IMR-90 (cell line): Measurements from ENCODE around the gene FSTL1. TPM values are rescaled to one million over a fixed set of nuclear protein-coding genes. Genes with fewer than 3 reads are reported as not detected.

ENCODE experiments used
- ATAC-seq: fragments of 200-7000 bp; cut with Tn5 transposase; 2 replicates; pipeline ENCODE4 v1.9.1; 2020; ENCODE audit warnings: low read depth, mild to moderate bottlenecking, moderate library complexity
- BruUV-seq: library from RNA; stranded (reverse); fragments of 400-500 nt; replicated peaks from 2 replicates; lab custom pipeline; 2021; lab: Mats Ljungman, UMichigan
- CTCF ChIA-PET: fragments of 300-600 bp; formaldehyde crosslinking; extraction: SDS; loops from one replicate; lab custom pipeline; 2021; ENCODE audit warnings: antibody characterized with exemption; lab: Yijun Ruan, JAX
- POLR2A ChIA-PET: fragments of 300-600 bp; sonication (Branson Sonifier 250); formaldehyde crosslinking; loops from one replicate; lab custom pipeline; 2022; ENCODE audit warnings: antibody characterized with exemption; ENCODE audit not compliant: unreplicated experiment; lab: Charles Lee
- DNase-seq: peaks from one replicate; pipeline ENCODE4 v3.0.0; 2013
- H2AFZ ChIP-seq: replicated peaks from 2 replicates; pipeline ENCODE3; 2013; ENCODE audit warnings: low read length, mild to moderate bottlenecking; ENCODE audit not compliant: poor library complexity
- H2AK5ac ChIP-seq: 2 replicates; pipeline ENCODE4 v1.6.1; 2013; ENCODE audit warnings: low read depth, low read length, inconsistent platforms
- H2AK9ac ChIP-seq: replicated peaks from 2 replicates; pipeline ENCODE3; 2013; ENCODE audit warnings: mild to moderate bottlenecking, low read depth, low read length, moderate library complexity; ENCODE audit not compliant: poor library complexity
- H2BK120ac ChIP-seq: 2 replicates; pipeline ENCODE4 v1.6.1; 2013; ENCODE audit warnings: low read depth, low read length, inconsistent platforms
- H2BK15ac ChIP-seq: 3 replicates; pipeline ENCODE4 v1.6.1; 2013; ENCODE audit warnings: low read depth, low read length, inconsistent platforms
- H2BK20ac ChIP-seq: 2 replicates; pipeline ENCODE4 v1.6.1; 2013; ENCODE audit warnings: low read depth, mild to moderate bottlenecking, inconsistent platforms, low read length, moderate library complexity
- H2BK5ac ChIP-seq: 2 replicates; pipeline ENCODE4 v1.6.1; 2013; ENCODE audit warnings: mild to moderate bottlenecking, low read depth, low read length, inconsistent platforms; ENCODE audit not compliant: poor library complexity, severe bottlenecking
- H3K14ac ChIP-seq: replicated peaks from 2 replicates; pipeline ENCODE4 v1.6.1; 2013; ENCODE audit warnings: low read depth, low read length, inconsistent platforms
- H3K18ac ChIP-seq: 2 replicates; pipeline ENCODE4 v1.6.1; 2013; ENCODE audit warnings: low read depth, low read length, control low read depth
- H3K23ac ChIP-seq: 2 replicates; pipeline ENCODE4 v1.6.1; 2013; ENCODE audit warnings: low read depth, low read length, inconsistent platforms
- H3K27ac ChIP-seq: 2 replicates; pipeline ENCODE4 v1.5.1; 2013; ENCODE audit warnings: mild to moderate bottlenecking, control low read depth, low read length; ENCODE audit not compliant: insufficient read depth
- H3K27me3 ChIP-seq: 2 replicates; pipeline ENCODE4 v1.6.1; 2013; ENCODE audit warnings: low read length; ENCODE audit not compliant: control insufficient read depth, insufficient read depth
- H3K36me3 ChIP-seq: 2 replicates; pipeline ENCODE4 v1.6.1; 2013; ENCODE audit warnings: low read length, mixed read lengths; ENCODE audit not compliant: control insufficient read depth, insufficient read depth
- H3K4ac ChIP-seq: 2 replicates; pipeline ENCODE4 v1.6.1; 2013; ENCODE audit warnings: low read depth, low read length, inconsistent platforms
- H3K4me1 ChIP-seq: 2 replicates; pipeline ENCODE4 v1.6.1; 2013; ENCODE audit warnings: low read length, mixed read lengths; ENCODE audit not compliant: control insufficient read depth, insufficient read depth
- H3K4me2 ChIP-seq: 2 replicates; pipeline ENCODE4 v1.6.1; 2013; ENCODE audit warnings: low read depth, mild to moderate bottlenecking, control low read depth, low read length, moderate library complexity
- H3K4me3 ChIP-seq: 2 replicates; pipeline ENCODE4 v1.5.1; 2013; ENCODE audit warnings: low read depth, mild to moderate bottlenecking, control low read depth, low read length, moderate library complexity; ENCODE audit not compliant: insufficient read depth
- H3K56ac ChIP-seq: 2 replicates; pipeline ENCODE4 v1.6.1; 2013; ENCODE audit warnings: low read length, inconsistent platforms; ENCODE audit not compliant: insufficient read depth; ENCODE audit errors: extremely low read depth
- H3K79me1 ChIP-seq, 2 experiments: 2 replicates each; pipeline ENCODE4 v1.6.1; 2013; ENCODE audit warnings: low read length in 2 of 2, inconsistent platforms in 1 of 2, low read depth in 1 of 2
- H3K9ac ChIP-seq: 2 replicates; pipeline ENCODE4 v1.6.1; 2013; ENCODE audit warnings: low read depth, low read length, control low read depth
- H3K9me1 ChIP-seq: 2 replicates; pipeline ENCODE4 v1.6.1; 2013; ENCODE audit warnings: low read length, inconsistent platforms; ENCODE audit not compliant: insufficient read depth
- H3K9me3 ChIP-seq: 2 replicates; pipeline ENCODE4 v1.6.1; 2013; ENCODE audit warnings: low read length; ENCODE audit not compliant: control insufficient read depth, insufficient read depth
- H4K20me1 ChIP-seq: 2 replicates; pipeline ENCODE4 v1.6.1; 2013; ENCODE audit warnings: low read length, inconsistent platforms; ENCODE audit not compliant: insufficient read depth
- H4K5ac ChIP-seq: 2 replicates; pipeline ENCODE4 v1.6.1; 2013; ENCODE audit warnings: mild to moderate bottlenecking, low read depth, low read length, control low read depth
- H4K8ac ChIP-seq, 2 experiments: 2 replicates each; pipeline ENCODE4 v1.6.1; 2013; ENCODE audit warnings: low read depth in 2 of 2, low read length in 2 of 2, control low read depth in 1 of 2, inconsistent platforms in 1 of 2
- H4K91ac ChIP-seq: 2 replicates; pipeline ENCODE4 v1.6.1; 2013; ENCODE audit warnings: low read depth, low read length, inconsistent platforms; ENCODE audit not compliant: insufficient read depth
- RCOR1 ChIP-seq: IDR thresholded peaks from 2 replicates; pipeline ENCODE4 v1.6.1; 2012; ENCODE audit warnings: mild to moderate bottlenecking, low read length, improper control_type of control experiment; ENCODE audit not compliant: insufficient replicate concordance
- USF2 ChIP-seq: fragments of 150-350 bp; IDR thresholded peaks from 2 replicates; pipeline ENCODE4 v1.6.1; 2017; ENCODE audit warnings: mild to moderate bottlenecking, antibody characterized with exemption, low read length, low read depth
- WGBS, 2 experiments: methylation state at CpG; one replicate each; pipeline versions ENCODE4 v1.1.5 to v1.1.7; 2013; ENCODE audit warnings: missing lambda C conversion rate in 2 of 2; ENCODE audit not compliant: insufficient read length in 1 of 2; ENCODE audit errors: extremely low coverage in 2 of 2; 5-methylcytosine and 5-hydroxymethylcytosine counted together
- dilution Hi-C: fragments of 300-500 bp; cut with HindIII; formaldehyde crosslinking; loops from one replicate; pipeline ENCODE4 v1.14.3; 2018; ENCODE audit warnings: low sequenced_read_pairs; ENCODE audit not compliant: unreplicated experiment
- in situ Hi-C: fragments of 300-500 bp; cut with MboI; formaldehyde crosslinking; loops from 3 replicates; pipeline ENCODE4 v1.14.3; 2019; ENCODE audit warnings: low sequenced_read_pairs, inconsistent platforms, mixed read lengths
- intact Hi-C: fragments of 100-400 bp; cut with micrococcal nuclease; formaldehyde crosslinking; loops from 2 replicates; pipeline ENCODE4 v1.10.0; 2022
- polyA plus RNA-seq, 3 experiments: library from polyadenylated mRNA; depleted of rRNA; stranded (reverse); fragments of >200 nt; gene quantifications; 2 replicates each; pipeline ENCODE4 v1.2.3, GENCODE V29; 2012; ENCODE audit warnings: low replicate concordance in 1 of 3
- total RNA-seq: library from RNA; depleted of rRNA; stranded (reverse); fragments of >200 nt; gene quantifications from 2 replicates; pipeline ENCODE4 v1.2.3, GENCODE V29; 2012

FSTL1 gene
- total and polyA plus RNA-seq, 2 of the 4 experiments (the other 2 are of a cell fraction): 864 to 1,642 TPM

- in situ Hi-C loops (no loop called here), intact Hi-C loops (no loop called here), dilution Hi-C loops (no loop called here)
- CTCF ChIA-PET: interaction anchor here (2.0 kb wide), 1 partner anchor 9 kb away, joined by 4 read pairs; no protein-coding TSS in a partner anchor
- no peak overlapping the region for H2BK20ac ChIP-seq
- H3K36me3 ChIP-seq: no peaks in the 10 kb centered on the region
- no peaks in the 10 kb centered on the region for H3K9me3 ChIP-seq
- no peak overlapping the region for H3K18ac ChIP-seq
- H3K56ac ChIP-seq: no peak overlapping the region
- no peak overlapping the region for H3K23ac ChIP-seq
- H2AK9ac ChIP-seq: no peak overlapping the region
- H3K4ac ChIP-seq: no peak overlapping the region
- no peak overlapping the region for H2AK5ac ChIP-seq
- no peaks in the 10 kb centered on the region; the same call in 1 of the 2 replicates for H3K9me1 ChIP-seq
- no peak overlapping the region for H2BK120ac ChIP-seq
- H3K14ac ChIP-seq: no peak overlapping the region
- H3K4me3 ChIP-seq: no peak overlapping the region
- H2AFZ ChIP-seq: no peak overlapping the region
- H4K5ac ChIP-seq: no peak overlapping the region
- no peak overlapping the region for H4K8ac ChIP-seq
- no peaks in the 10 kb centered on the region; the same call in 1 of the 2 replicates for H3K4me1 ChIP-seq
- H2BK15ac ChIP-seq: no peak overlapping the region
- no peak overlapping the region for H2BK5ac ChIP-seq
- DNase-seq: no peak
- no peak overlapping the region for H3K4me2 ChIP-seq
- no peak overlapping the region for H4K91ac ChIP-seq
- H3K27me3 ChIP-seq: peaks cover 20% of the 10 kb centered on the region
- BruUV-seq: no TSS peak
- TF ChIP-seq RCOR1: no peak
- TF ChIP-seq USF2: no peak
- H4K20me1 ChIP-seq: no peaks in the 10 kb centered on the region
- no peaks in the 10 kb centered on the region for H3K79me1 ChIP-seq
- H3K27ac ChIP-seq: no peak overlapping the region
- POLR2A ChIA-PET: no interaction called here
- ATAC-seq: no peak
- 80% methylated on average over 1 of the region's 3 CpGs; no CpG with 5 or more reads in 1 of the 2 experiments for WGBS, 2 experiments
- H3K9ac ChIP-seq: no peak overlapping the region
These were observed 82.6 kb downstream of the FSTL1 start for GRCh38 chr3:120368172-120368571.
